GM21423 (cell line): ENCODE measurements around the gene CXorf38.
"Not testable (repeated sequence)": the region's sequence is repeated elsewhere in the genome, so short reads cannot be mapped to it uniquely, and the experiment has no call there.

Experiments
- ATAC-seq: cut with Tn5 transposase; IDR thresholded peaks from one replicate; pipeline ENCODE4 v1.9.1; 2021; ENCODE audit warnings: mild to moderate bottlenecking, moderate library complexity; ENCODE audit not compliant: unreplicated experiment

The CXorf38 gene

GRCh38 chrX:40628506-40628905 lies 18.9 kb downstream of the CXorf38 start:
- no peak for ATAC-seq

DNA sequence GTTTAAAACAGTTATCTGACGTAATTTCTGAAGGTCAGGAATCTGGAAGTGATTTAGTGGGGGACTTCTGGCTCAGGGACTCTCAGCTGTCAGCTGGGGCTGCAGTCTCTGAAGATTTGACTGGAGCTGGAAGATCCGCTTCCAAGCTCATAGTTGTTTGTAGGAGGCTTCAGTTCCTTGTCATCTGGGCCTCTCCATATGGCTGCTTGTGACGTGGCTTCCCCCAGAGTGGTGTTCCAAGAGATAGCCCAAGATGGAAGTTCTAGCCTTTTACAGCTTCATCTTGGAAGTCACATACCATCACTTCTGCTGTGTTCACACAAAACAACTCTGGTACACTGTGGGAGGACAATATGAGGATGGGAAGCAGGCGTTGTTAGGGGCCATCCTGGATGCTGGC lies 22.1 kb downstream of the CXorf38 start:
- ATAC-seq, result no peak

- ATAC-seq, result no peak
These were observed 23.7 kb downstream of the CXorf38 start for GRCh38 chrX:40623665-40624064.

DNA sequence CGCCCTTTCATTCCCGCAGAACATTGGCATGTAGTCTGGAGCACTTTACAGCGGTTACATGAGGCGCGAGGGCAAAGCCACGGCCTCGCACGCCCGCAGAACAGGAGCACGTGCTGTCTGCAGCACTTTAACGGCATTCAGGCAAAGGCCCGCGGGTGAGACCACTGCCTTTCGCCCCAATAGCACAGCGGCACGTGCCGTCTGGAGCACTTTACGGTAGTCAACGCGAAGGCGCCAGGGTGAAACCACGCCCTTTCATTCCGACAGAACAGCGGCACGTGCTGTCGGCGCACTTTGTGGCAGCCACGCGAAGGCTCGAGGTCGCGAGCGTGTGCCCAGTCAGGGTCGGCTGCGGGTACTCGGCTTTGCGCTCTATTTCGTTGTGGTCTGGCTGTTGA lies 24.2 kb downstream of the CXorf38 start, which contains the start of gene MPC1L:
MPC1L (plus strand) TSS at position 290 of the 398 bp plus-strand sequence. CDS start 138 bp downstream, outside the sequence.
- no peak for ATAC-seq

DNA sequence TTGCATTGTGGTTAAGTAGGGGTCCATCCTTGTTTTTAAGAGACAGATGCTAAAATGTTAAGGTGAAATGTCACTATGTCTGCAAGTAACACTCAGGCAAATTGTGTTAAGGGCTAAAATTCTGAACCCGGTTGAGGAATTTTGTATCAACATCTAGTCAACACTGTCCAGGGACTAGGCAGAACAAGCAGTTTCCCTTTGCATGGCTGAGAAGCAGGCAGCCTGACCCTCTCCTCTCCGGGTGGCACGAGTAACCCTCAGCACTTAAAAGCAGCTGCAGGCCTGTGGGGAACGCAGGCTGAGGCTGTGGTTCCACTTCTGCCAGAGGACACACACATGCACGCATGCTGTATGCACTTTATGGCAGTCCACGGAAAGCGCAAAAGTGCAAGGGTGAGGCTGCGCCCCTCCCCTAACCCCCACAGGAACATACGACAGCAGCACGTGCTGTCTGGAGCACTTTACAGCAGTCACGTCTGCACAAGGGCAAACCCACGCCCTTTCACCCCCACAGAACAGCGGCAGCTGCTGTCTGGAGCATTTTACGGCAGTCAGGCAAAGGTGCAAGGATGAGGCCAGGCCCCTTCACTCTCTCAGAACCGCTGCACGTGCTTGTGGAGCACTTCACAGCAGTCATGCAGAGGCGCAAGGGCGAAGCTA lies 24.8 kb downstream of the CXorf38 start:
- ATAC-seq, result no peak

DNA sequence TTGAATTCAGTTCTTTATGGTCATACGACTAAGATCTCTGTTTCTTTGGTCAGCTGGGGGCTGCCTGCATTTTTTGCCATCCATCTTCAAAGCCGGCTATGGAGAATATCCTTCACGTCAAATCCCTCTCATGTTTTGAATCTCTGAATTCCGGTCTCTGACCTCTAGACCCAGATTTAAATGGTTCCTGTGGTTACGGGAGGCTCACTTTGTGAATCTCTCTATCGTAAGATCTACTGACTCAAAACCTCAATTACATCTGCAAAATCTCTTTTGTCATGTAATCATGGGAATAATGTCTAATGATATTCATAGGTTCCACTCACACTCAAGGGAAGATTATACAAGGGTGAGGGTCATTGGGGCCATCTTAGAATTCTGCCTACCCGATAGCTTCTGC lies 29.8 kb downstream of the CXorf38 start:
- ATAC-seq, result no peak

DNA sequence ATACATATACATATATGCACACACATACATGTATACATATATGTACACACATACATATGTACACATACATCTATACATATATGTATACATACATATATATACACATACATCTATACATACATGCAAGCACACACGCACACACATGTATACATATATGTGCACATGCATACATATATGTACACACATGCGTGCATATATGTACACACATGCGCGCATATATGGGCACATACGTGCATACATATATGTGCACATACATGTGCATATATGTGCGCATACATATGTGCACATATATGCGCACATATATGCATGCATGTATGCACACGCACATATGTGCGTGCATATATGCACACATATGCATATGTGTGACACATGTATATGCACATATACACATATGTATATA lies 31.4 kb downstream of the CXorf38 start:
- ATAC-seq, result no peak

GRCh38 chrX:40612511-40612910 lies 34.9 kb downstream of the CXorf38 start:
- no peak for ATAC-seq

- ATAC-seq, result no peak
These were observed 40.0 kb downstream of the CXorf38 start for GRCh38 chrX:40607381-40607780.

GRCh38 chrX:40603446-40603845 lies 43.9 kb downstream of the CXorf38 start:
- no peak for ATAC-seq

- ATAC-seq, result not testable (repeated sequence)
These were observed 57.6 kb downstream of the CXorf38 start for GRCh38 chrX:40589616-40590321.

DNA sequence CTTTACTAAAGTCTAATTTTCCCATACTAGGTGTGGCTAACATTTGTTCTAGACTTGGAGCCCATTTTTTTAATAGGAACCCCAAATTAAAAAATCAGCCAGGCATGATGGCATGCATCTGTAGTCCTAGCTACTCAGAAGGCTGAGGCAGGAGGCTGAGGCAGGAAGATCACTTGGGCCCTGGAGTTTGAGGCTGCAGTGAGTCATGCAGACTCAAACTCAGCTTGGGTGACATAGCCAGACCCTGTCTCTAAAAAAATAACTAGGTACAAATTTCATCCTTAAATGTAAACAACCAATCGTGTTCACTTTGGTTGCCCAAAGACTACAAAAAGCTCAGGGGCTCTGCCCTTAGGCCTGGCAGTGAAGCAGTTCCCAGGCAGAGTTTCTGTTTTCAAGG lies 59.7 kb downstream of the CXorf38 start:
- ATAC-seq, result not testable (repeated sequence)

- no peak for ATAC-seq
These were observed 64.5 kb downstream of the CXorf38 start for GRCh38 chrX:40582811-40583210.

DNA sequence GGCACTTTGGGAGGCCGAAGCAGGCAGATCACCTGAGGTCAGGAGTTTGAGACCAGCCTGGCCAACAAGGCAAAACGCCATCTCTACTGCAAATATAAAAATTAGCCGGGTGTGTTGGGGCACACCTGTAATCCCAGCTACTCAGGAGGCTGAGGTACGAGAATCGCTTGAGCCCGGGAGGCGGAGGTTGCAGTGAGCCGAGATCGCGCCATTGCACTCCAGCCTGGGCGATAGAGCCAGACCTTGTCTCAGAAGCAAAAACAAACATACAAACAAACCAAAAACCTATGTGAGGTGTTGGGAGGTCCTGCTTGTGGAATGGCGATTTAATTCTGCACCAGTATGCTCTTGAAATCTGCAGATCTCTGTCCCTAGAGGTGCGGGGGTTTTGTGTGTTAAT lies 65.2 kb downstream of the CXorf38 start:
- not testable (repeated sequence) for ATAC-seq

- ATAC-seq, result peak; percentile 19
These were observed 65.9 kb downstream of the CXorf38 start for GRCh38 chrX:40581336-40581920.

DNA sequence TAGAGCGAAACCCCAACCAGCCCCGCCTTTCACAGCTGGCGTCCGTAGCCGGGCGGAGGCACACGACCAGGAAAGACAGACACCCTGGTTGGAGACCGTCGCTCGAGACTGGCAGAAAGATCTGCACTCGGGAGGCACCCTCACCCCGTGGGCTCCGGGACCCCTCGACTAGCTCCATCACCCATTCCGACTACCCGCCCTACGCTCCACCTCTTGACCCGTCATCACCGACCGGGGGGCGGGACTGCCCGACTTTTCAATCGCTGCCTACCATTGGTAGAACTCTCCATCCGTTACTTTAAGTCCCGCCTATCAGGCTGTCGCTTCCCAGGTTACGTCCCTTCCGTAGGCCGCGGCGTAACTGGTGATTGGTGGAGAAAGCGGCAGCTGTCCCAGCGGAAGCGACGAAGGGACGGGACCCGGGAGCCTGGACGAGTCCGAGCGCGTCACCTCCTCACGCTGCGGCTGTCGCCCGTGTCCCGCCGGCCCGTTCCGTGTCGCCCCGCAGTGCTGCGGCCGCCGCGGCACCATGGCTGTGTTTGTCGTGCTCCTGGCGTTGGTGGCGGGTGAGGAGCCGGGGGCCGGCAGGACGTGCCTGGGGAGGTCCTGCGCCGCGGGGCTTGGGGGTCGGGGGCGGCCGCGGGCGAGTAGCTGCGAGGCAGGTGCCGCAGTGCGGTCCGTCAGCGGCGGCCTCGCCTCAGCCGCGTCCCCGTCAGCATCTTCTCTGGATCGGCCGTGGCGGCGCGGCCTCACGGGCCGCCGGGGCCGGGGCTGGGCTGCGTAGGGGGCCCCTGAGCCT lies 66.6 kb downstream of the CXorf38 start, which contains the start of gene ATP6AP2:
ATP6AP2 (plus strand) TSS at position 434 of the 799 bp plus-strand sequence; CDS start at position 530, 96 bp downstream.
- ATAC-seq, result peak; percentile 95

GRCh38 chrX:40579900-40580536 lies 67.3 kb downstream of the CXorf38 start:
- no peak for ATAC-seq

GRCh38 chrX:40579141-40579540 lies 68.2 kb downstream of the CXorf38 start:
- no peak for ATAC-seq

DNA sequence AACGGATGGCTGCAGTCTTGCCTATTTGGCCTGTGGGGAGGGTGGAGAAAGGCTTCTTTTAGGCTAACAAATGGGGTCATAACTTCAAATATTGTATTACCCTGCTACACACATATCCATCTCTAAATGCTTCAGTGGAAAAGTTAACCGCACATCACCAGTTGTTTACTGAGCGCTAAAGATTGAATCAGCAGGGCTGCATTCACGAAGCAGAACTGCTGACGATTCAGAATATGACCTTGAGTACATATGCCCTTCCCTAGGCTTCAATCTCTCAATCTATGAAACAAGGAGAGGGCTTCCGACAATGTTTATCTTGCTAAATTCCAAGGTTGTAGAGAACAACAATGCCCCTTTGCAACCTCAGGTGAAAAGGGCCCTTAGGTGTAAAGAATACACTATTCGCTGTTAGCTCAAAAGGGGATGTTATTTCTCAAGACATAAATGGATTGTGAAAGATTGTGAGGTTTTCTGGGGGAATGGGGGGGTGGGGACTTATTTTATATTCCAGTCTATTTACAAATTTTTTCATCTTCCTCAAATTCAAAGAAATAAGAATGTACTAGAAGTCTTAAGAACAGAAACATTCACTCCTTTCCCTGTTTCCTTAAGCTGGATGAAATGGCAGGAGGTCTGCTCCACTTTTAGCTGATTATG lies 69.2 kb downstream of the CXorf38 start:
- ATAC-seq, result no peak
